DLD1 (cell line): ENCODE data around the gene BYSL.

Source experiments
- in situ Hi-C: cut with HindIII; loops from 2 replicates; pipeline ENCODE4 v1.10.0; 2017; ENCODE audit warnings: low sequenced_read_pairs

Gene BYSL

DNA sequence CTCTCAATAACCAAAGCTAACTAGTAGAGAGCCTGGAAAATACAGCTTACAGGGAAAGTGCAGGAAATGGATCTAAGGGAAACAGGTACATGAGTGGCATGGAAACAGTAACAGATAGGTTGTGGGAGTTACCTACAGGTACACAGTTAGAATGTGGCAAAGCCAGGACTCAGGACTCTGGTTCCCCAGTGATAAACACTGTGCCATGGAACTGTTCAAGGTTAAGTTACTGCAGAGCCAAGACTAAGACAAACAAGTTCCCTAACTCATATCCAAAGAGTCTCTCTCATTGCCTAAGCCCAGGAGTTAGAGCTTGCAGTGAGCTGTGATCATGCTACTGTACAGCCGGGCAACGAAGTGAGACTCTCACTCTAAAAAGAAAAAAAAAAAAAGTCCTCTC, 7.0 kb upstream of the BYSL start:
- in situ Hi-C loops, result no loop called here

GRCh38 chr6:41914869-41915530, 6.3 kb upstream of the BYSL start:
- in situ Hi-C loops, result no loop called here

- in situ Hi-C loops, result no loop called here
Measured at GRCh38 chr6:41917528-41917927, 3.8 kb upstream of the BYSL start.

DNA sequence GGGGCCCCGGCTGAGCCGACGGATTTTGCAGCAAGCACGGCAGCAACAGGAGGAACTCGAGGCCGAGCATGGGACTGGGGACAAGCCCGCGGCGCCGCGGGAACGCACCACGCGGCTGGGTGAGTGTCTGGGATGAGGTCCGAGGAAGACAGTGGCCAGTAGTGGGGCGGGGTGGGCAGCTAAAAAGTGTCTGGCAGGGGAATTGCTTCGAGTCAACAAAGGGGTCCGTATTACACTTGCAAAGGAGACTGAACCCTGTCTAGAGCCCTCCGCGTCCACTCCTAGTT, 356 bp downstream of the BYSL start:
- in situ Hi-C loops, result no loop called here

DNA sequence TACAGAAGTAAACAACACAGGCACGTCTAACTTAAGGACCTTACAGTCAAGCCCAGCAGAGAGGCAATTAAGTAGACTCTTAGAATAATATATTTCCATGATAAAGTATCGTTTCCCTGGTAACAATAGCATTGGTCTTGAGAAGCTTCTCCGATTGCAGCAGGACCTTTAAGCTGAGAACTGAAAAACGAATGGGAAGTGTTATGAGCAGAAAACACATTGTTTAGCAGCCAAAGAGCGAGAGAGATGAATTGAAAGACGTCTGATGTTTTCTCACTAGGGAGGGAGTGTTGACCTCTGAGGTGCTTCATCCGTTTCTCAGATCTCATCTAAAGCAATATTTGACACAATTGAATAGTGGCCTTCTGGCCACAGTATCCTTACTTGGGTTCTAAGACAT, 855 bp downstream of the BYSL start:
- in situ Hi-C loops, result no loop called here

GRCh38 chr6:41927253-41927652, 6.0 kb downstream of the BYSL start:
- in situ Hi-C loops, result no loop called here

GRCh38 chr6:41929924-41930323, 8.6 kb downstream of the BYSL start:
- in situ Hi-C loops, result no loop called here

- in situ Hi-C loops, result no loop called here
Measured at GRCh38 chr6:41931792-41932191, 10.5 kb downstream of the BYSL start.

DNA sequence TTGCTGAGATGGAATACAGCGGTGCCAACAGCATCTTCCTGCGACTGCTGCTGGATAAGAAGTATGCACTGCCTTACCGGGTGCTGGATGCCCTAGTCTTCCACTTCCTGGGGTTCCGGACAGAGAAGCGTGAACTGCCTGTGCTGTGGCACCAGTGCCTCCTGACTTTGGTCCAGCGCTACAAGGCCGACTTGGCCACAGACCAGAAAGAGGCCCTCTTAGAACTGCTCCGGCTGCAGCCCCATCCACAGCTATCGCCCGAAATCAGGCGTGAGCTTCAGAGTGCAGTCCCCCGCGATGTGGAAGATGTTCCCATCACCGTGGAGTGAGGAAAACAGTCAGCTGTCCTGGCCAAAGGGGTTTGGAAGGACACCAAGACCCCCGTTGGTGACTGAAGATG, 11.1 kb downstream of the BYSL start:
- in situ Hi-C loops, result no loop called here

DNA sequence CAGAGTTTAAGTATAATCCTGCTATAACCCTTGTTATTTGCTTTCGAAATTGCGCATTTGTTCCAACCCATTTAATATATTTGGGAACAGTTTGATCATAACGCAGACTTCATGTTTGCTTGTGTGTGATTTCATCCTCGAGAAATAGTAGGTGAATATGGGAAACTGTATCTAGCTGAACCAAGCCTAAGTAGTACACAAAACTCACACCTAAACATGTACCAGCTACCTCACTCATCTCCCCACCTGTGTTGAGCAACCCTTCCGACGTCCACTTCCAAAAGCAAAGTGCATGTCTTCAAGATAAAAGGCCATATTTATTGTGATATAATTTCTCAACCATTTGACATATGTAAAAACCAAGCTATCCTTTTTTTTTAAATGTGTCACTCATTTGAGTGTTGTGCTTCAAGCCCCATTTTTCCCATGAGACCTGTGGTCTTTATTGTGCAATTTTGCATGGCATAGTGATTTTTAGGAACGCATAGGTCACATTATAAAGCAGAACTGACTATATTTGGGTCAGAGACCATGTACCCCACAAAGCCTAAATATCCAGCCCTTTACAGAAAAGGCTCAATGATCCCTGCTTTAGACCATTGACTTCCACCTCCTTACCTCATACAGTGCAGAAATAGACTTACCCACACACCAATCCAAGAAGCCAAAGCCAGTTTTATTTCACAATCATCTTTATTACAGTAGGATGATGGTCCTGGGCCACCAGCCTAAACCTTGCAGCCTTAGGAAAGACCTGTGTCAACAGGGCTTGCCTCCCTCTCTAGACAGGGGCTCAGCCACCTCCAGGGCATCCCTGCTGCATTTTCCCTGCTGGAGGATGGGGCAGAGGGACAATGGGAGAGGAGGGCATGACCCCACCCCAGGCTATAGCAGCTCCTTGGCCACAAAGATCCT, 13.2 kb downstream of the BYSL start:
- in situ Hi-C loops, result no loop called here

GRCh38 chr6:41935193-41935574, 13.9 kb downstream of the BYSL start:
- in situ Hi-C loops, result no loop called here

- in situ Hi-C loops, result no loop called here
Measured at GRCh38 chr6:41935685-41936072, 14.4 kb downstream of the BYSL start.

DNA sequence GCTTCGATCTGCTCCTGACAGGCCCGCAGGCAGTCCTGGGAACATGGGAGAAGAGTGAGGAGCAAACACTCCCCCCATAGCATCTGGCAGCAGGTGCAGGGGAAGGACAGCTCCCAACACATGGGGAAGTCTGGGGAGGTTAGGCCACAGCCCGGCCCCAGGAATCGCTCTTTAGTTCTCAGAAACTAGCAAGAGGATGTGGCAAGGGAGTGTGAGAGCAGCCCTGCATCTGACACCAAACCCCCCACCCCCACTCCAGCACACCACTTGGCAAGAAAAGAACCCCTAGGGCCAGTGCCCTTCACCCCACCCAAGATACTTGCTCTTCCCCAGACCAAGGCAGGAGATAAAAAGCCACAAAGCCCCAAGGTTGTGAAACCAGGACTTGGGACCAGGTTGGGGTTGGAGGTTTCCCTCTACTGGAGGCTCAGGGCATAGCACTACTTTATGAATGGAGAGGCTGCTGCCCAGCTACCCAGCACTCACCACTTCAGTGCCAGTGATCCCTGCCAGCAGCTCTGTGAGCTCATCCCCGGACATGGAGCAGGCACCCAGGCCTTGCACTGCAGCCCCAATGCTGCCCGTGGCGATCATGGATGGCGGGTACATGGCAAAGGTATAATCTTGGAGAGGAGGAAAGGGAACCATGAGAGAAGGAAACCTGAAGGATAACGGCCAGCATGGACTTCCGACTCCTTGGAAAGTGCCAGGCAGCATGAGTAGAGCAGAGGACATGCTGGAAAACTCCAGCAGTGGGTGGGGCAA, 15.0 kb downstream of the BYSL start:
- in situ Hi-C loops, result no loop called here

GRCh38 chr6:41937472-41937860, 16.2 kb downstream of the BYSL start:
- in situ Hi-C loops, result no loop called here

DNA sequence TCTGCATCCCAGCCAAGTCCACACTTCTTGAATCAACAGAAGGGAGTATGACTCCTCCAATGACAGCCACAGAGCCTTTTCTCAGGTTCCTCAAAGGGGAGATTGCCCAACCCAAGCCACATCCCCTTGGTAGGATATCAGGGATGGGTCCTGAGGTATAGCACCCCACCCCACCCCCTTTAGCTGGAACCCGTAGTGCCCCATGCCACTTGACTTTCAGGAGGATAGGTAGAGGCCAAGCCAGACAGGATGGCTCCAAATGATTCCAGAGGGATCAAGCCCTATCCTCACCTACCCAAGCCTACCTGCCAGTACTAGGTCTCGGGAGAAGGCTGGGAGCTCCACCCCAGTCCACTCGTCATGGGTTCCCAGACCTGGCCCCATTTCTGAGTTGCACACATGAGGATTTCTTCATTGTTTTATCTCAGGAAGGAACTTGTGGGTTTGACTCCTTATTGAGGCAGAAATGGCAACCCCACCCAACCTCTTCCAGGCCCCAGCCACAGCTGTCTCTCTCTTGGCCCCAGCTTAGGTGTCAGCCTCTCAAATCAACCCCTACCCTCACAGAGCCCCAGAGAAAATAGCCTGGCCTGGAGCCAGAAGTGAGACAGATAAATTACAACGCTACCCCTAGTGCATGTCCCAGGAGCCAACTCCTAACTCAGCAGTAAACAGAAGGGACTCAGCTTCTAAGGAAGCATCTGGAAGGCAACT, 16.7 kb downstream of the BYSL start:
- in situ Hi-C loops, result no loop called here

GRCh38 chr6:41938590-41939175, 17.4 kb downstream of the BYSL start:
- in situ Hi-C loops, result no loop called here

DNA sequence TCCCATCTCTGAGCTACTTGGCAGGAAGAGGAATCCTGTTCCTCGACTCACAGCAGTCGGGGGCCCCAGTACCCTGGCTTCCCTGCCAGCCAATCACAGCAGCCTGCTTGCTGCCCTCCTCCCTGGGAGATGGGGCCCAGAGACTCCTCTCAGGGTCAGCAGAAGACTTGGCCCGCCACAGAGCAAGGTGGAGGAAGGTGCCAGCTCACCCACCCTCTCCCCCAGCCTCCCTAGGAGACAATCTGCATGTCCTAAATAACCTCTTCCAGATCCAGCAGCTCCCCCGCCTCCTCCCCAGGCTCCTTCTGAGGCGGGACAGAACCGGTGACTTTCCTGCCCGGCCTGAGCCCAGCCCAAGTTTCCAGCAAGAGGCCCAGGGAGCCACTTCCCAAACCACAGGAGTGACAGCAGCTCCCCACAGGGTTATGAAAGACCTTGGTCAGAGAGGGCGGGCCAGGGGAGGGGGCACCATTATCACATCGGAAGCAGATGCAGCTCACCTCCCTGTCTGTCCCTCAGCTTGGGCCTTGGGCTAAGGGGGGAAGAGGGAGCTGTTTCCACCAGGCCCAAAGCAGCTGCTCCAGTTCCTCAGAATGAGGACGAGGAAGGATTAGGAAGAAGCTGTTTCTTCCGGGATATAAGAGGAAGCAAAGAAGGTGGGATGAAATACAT, 18.0 kb downstream of the BYSL start:
- in situ Hi-C loops, result no loop called here

DNA sequence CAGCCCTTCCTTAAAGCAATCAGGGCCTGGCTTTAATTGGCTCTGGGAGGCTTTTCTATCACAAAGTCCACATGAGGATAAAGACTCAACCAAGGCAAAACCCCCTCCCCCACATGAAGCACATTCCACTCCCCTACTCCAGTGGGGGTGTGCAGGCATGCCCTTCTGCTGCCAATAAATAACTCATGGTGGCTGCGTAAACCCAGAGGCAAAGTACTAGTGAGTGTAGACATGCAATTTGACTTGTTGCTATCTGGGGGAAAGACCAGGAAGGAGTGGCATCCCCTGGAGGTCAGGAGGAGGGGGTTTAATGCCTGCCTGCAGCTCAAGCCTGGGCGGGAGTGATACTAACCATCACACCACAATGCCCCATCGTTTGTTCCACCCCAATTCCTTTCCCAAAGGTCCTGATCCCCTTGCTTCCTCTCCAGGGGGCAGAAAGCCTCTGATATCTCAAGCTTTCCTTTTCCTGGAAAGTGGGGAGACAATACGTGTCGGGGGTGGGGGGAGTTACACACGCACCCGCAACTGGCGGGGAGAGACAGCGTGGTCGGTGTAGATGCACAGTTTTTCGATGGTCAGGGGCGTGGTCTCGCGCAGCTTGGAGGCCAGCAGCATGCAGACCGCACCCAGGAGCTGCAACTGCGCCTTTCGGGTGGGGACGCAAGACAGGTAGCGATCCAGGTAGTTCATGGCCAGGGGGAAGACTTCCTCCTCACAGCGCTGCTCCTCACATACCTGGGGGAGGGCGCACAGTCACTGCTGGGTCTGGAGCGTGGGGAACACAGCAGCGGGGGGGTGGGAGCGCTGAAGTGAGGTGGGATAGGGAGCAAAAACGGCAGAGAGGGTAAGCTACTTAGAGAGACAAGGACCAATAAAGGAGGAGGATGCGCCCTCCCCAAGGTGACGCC, 18.8 kb downstream of the BYSL start:
- in situ Hi-C loops, result no loop called here

DNA sequence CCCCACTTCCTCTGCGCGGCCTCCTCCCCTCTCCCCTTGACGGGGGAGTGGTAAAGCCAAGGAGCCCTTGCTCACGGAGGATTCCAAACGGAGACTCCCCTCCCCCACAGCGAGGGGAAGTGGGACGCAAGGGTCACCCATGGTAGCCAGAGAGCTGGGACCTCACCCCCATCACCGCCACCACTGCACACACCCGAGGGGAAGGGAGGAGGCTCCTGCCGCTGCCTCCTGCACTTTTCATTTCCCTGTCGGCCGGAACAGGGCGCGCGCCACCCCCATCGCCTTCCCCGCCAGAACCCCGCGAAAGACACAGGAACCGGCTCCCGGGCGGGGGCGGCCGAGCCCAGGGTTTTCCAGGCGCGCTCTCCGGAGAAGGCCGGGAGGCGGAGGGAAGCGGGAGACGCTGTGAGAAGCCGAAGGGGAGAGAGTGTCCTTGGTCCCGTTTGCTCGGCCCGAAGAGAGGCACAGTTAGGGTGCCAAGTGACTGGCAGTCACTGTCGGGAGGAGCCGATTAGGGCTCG, 19.5 kb downstream of the BYSL start:
- in situ Hi-C loops, result no loop called here
